Neuron (in vitro differentiated cells): ENCODE data around the gene RAD51C.
A peak's percentile ranks its signal among the peaks of the same experiment; 100 is the strongest.
"Not testable (repeated sequence)": the region's sequence is repeated elsewhere in the genome, so short reads cannot be mapped to it uniquely, and the experiment has no call there.

ENCODE experiments used
- H2AFZ ChIP-seq: one replicate; pipeline ENCODE4 v1.6.1; 2013; ENCODE audit warnings: low read depth, mild to moderate bottlenecking, inconsistent platforms, low read length, moderate library complexity
- H3K27me3 ChIP-seq: one replicate; pipeline ENCODE4 v1.6.1; 2013; ENCODE audit warnings: low read length; ENCODE audit not compliant: insufficient read depth
- H3K36me3 ChIP-seq: one replicate; pipeline ENCODE4 v1.6.1; 2013; ENCODE audit warnings: low read length; ENCODE audit not compliant: insufficient read depth
- H3K4me1 ChIP-seq: one replicate; pipeline ENCODE4 v1.6.1; 2013; ENCODE audit warnings: low read length; ENCODE audit not compliant: insufficient read depth
- H3K4me3 ChIP-seq: 2 replicates; pipeline ENCODE4 v1.5.1; 2013; ENCODE audit warnings: mild to moderate bottlenecking, low read length, moderate library complexity
- H3K9me3 ChIP-seq: one replicate; pipeline ENCODE4 v1.6.1; 2013; ENCODE audit warnings: low read length

Gene RAD51C

DNA sequence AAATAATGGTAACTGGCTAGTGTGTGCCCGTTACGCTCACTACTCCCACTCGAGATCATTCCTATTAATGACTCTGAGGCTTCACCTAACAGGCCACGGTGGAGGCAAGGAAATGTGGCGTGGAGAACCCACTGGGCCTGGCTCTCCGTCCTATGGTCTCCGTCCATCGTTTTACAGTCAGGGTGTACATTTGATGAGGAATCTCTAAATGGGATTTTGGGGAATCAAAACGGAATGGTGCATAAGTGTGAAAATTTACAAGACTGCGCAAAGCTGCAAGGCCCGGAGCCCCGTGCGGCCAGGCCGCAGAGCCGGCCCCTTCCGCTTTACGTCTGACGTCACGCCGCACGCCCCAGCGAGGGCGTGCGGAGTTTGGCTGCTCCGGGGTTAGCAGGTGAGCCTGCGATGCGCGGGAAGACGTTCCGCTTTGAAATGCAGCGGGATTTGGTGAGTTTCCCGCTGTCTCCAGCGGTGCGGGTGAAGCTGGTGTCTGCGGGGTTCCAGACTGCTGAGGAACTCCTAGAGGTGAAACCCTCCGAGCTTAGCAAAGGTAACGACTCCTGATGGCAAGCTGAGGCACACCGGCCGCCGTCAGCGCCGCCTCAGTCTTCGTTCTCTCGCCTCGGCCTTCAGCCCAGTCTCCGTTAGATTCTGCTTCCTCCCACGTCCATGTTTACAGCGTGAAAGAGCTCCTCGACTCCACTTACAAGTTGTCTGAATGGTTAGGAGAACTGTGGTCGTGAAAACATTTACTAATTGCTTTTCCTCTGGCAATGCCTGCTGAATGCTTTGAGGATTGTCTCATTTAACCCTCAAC is at the start of gene RAD51C:
Gene RAD51C (plus strand): TSS at position 364 of the 817 bp plus-strand sequence. CDS start 42 bp downstream, at position 406.
- peak within 1 kb of the TSS; percentile 76 for H3K4me3 ChIP-seq
- no peaks in the 10 kb centered on the region for H3K9me3 ChIP-seq
- H2AFZ ChIP-seq, result peak within 1 kb of the TSS; percentile 90
- H3K27me3 ChIP-seq, result no peaks in the 10 kb centered on the region
- H3K36me3 ChIP-seq, result peaks cover 10% of the 10 kb centered on the region
- peaks cover 16% of the 10 kb centered on the region for H3K4me1 ChIP-seq

DNA sequence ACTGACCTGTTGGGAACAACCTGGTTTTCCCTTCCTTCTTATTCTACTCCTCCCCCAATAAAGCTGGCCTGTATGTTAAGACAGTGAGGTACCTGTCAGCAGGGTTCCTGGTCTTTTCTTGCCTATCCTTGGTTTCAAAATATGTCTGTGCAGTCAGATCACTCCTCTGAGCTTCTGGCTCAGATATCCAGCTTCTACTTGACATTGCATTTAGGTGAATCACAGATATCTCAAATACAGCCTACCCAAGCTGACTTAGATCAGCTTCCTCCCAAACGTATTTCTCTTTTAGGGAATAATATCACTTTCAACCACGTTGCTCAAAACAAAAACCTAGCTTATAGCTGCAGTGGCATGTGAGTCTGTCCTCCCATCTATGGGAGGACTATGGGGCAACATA is 49.3 kb upstream of the RAD51C start:
- Histone ChIP-seq H3K4me1 (no peaks in the 10 kb centered on the region), H3K9me3 (no peaks in the 10 kb centered on the region), H3K36me3 (no peaks in the 10 kb centered on the region), H3K27me3 (no peaks in the 10 kb centered on the region), H3K4me3 (no peak overlapping the region), H2AFZ (no peak overlapping the region)

GRCh38 chr17:58648236-58648635 is 44.2 kb upstream of the RAD51C start:
- Histone ChIP-seq H3K4me3 (no peak overlapping the region), H3K27me3 (no peaks in the 10 kb centered on the region), H3K4me1 (no peaks in the 10 kb centered on the region), H2AFZ (no peak overlapping the region), H3K9me3 (no peaks in the 10 kb centered on the region), H3K36me3 (no peaks in the 10 kb centered on the region)

DNA sequence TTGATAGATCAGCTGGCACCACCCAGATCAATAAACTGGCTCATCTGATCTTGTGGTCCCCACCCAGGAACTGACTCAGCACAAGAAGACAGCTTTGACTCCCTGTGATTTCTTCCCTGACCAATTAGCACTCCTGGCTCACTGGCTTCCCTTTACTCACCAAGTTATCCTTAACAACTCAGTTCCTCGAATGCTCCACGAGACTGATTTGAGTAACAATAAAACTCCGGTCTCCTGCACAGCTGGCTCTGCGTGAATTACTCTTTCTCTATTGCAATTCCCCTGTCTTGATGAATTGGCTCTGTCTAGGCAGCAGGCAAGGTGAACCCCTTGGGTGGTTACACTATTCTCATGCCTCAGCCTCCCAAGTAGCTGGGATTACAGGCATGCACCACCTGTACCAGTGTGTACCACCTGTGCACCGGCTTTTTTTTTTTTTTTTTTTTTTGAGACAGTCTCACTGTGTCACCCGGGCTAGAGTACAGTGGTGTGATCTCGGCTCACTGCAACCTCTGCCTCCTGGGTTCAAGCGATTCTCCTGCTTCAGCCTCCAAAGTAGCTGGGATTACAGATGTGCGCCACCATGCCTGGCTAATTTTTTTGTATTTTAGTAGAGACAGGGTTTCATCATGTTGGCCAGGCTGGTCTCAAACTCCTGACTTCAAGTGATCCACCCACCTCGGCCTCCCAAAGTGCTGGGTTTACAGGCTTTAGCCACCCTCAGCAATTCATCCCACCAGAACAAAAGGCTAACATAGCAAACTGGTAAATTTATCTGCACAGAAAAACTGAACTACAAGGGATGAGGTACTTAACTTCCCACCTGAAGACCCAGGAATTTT is 34.2 kb upstream of the RAD51C start:
- H2AFZ ChIP-seq, H3K4me3 ChIP-seq, H3K4me1 ChIP-seq, H3K36me3 ChIP-seq, H3K9me3 ChIP-seq, H3K27me3 ChIP-seq: not testable (repeated sequence)

DNA sequence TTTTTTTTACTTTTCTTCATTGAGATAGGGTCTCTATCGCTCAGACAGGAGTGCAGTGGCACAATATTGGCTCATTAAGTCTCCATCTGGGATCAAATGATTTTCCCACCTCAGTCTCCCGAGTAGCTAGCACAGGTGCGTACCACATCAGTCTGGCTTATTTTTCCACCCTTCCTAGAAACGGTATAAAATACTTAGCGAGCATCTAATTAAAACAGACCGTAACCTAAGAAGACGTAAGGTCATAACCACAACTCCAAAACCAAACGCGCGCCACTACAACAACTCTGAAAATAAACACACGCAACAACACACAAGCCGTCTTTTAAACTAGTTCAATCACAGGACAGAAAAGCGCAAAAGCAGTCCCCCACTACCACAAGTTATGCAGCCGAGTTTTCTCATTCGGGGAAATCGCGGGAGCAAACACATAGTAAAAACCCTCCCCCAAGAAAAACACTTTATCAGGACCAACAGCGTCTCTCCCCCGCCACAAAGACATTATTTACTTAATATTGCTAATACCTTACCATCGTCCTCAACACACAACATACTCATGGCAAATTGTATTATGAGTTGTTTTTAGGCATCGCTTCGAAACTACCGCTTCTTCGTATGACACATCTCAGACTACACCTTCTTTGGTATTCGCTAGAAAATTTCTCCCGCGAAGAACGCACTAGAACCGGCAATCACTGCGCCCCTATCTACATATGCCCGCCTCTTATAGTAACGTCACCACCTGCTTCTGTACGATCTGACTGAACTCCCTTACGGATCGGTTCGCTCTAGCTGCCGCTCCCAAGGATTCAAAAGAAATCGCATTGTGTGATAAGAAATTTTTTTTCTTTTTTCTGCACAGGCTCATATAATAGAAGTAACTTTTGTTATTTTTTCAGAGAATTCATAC is 33.3 kb upstream of the RAD51C start:
- Histone ChIP-seq H3K4me1 (no peaks in the 10 kb centered on the region), H3K27me3 (no peaks in the 10 kb centered on the region), H3K36me3 (no peaks in the 10 kb centered on the region), H3K4me3 (peak overlapping the region; percentile 46), H3K9me3 (no peaks in the 10 kb centered on the region), H2AFZ (peak overlapping the region; percentile 83)

- not testable (repeated sequence) for H3K27me3 ChIP-seq, H3K9me3 ChIP-seq, H3K36me3 ChIP-seq, H3K4me1 ChIP-seq
- peak overlapping the region; percentile 83 for H2AFZ ChIP-seq
- H3K4me3 ChIP-seq, result peak overlapping the region; percentile 46
Measured at GRCh38 chr17:58659714-58660084, 32.7 kb upstream of the RAD51C start.

GRCh38 chr17:58660621-58661020 is 31.8 kb upstream of the RAD51C start:
- no peak overlapping the region for H3K4me3 ChIP-seq
- no peak overlapping the region for H2AFZ ChIP-seq

DNA sequence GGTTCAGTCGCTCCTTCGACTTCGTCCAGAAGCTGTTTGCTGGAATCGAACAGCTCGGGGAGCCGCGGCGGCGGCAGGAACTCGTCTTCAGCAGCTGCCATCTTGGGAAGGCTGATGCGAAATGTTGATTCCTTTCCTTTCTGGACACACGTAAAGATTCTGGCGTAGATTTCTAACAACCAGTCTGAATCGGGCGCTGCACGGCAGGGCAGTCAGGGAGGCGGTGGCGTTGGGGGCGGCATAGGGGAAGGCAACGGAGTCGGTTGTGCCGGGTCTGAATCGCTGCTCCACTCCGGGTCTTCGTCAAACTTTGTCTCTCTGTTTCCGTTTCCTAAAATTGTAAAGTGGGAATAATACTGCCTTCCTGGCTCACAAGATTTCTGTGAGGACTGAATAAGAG is 30.9 kb upstream of the RAD51C start:
- H3K9me3 ChIP-seq, result no peaks in the 10 kb centered on the region
- no peak overlapping the region for H3K4me3 ChIP-seq
- no peaks in the 10 kb centered on the region for H3K36me3 ChIP-seq
- H3K27me3 ChIP-seq, result no peaks in the 10 kb centered on the region
- no peaks in the 10 kb centered on the region for H3K4me1 ChIP-seq
- no peak overlapping the region for H2AFZ ChIP-seq

More at GRCh38 chr17:58660621-58661020, 31.8 kb upstream of the RAD51C start:
- H3K27me3 ChIP-seq, result no peaks in the 10 kb centered on the region
- H3K36me3 ChIP-seq, result no peaks in the 10 kb centered on the region
- H3K9me3 ChIP-seq, result no peaks in the 10 kb centered on the region
- no peaks in the 10 kb centered on the region for H3K4me1 ChIP-seq

DNA sequence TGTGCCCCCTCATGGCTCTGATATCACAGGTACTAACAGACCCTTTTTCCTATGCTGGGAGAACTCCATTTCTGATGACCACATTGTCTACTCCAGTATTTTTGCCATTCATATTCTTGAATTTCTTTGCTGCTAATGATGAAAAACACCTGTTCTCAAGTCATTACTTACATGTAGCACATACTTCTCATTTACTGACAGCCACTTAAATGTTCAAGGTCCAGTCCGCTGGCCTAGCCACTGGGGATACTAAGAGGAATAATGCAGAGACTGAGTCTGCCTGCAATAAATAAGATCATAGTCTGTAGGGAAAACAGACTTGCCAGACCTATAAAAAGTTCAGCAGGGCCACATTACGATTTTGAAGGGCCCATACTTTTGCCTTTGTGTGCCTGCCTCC is 28.1 kb upstream of the RAD51C start:
- Histone ChIP-seq H2AFZ (no peak overlapping the region), H3K27me3 (no peaks in the 10 kb centered on the region), H3K9me3 (no peaks in the 10 kb centered on the region), H3K4me1 (no peaks in the 10 kb centered on the region), H3K36me3 (no peaks in the 10 kb centered on the region), H3K4me3 (no peak overlapping the region)

- Histone ChIP-seq H3K4me1 (no peaks in the 10 kb centered on the region), H2AFZ (no peak overlapping the region), H3K27me3 (no peaks in the 10 kb centered on the region), H3K36me3 (no peaks in the 10 kb centered on the region), H3K9me3 (no peaks in the 10 kb centered on the region), H3K4me3 (no peak overlapping the region)
Measured at GRCh38 chr17:58665946-58666857, 26.2 kb upstream of the RAD51C start.

DNA sequence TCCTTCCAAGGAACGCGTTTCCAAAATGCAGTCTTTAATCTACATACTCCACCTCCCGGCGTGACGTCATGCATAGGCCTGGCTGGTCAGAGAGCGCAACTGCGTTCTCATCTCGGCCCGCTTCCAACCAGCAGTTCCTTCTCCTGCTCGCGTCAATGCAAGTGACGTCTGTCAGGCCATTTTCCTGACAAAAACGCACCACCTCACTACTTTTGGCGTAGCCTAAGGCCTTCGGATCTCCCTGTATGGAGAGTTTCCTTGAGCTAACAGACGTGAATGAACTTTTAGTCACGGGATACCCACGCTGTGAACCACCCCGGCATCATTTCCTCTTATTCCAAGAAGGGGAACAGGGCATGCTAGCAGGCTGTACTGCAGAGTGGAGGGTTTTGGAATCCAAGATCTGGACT is 25.5 kb upstream of the RAD51C start:
- no peak overlapping the region for H3K4me3 ChIP-seq
- no peak overlapping the region for H2AFZ ChIP-seq
- no peaks in the 10 kb centered on the region for H3K36me3 ChIP-seq
- H3K4me1 ChIP-seq, result no peaks in the 10 kb centered on the region
- H3K27me3 ChIP-seq, result no peaks in the 10 kb centered on the region
- no peaks in the 10 kb centered on the region for H3K9me3 ChIP-seq

DNA sequence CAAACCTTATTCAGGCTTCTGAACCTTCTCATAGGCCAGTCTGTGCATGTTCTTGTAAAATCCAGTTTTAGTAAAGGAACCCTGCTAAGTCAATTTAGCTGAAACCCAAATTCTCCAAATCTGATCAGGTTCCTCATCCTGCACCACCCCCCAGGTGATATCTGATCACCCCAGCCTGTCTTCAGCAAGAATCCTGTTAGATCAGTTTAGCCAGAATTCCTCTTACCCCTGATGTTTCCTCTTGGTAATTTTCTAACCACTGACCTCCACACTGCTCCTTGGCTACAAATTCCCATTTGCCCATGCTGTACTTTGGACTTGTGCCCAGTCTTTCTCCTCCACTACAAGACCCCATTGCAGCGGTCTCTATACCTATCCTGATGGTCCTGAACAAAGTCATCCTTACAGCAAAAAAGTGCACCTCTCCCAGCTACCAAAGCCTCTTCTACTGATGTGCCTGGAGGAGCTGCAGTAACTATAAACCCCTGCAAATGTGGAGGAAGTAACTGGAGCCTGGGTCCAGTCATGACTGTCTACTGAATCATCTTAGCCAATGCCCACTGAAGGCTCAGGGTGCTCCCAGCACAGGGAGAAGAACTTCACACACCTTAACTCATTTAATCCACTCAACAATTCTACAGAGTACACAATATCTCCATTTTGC is 24.3 kb upstream of the RAD51C start:
- H2AFZ ChIP-seq, result no peak overlapping the region
- H3K4me1 ChIP-seq, result no peaks in the 10 kb centered on the region
- H3K36me3 ChIP-seq, result no peaks in the 10 kb centered on the region
- no peaks in the 10 kb centered on the region for H3K9me3 ChIP-seq
- H3K4me3 ChIP-seq, result no peak overlapping the region
- H3K27me3 ChIP-seq, result no peaks in the 10 kb centered on the region
